GM12801 (cell line): Measurements from ENCODE around the gene ZNF771.

Experiments used
- CTCF ChIP-seq: IDR thresholded peaks from one replicate; pipeline ENCODE4 v1.5.1; 2011; ENCODE audit warnings: control low read depth; ENCODE audit not compliant: insufficient read length; ENCODE audit errors: extremely low read depth

The ZNF771 gene

GRCh38 chr16:30459456-30459855 is 52.0 kb downstream of the ZNF771 start:
- no peak for TF ChIP-seq CTCF

GRCh38 chr16:30464078-30464477 is 56.7 kb downstream of the ZNF771 start:
- no peak for TF ChIP-seq CTCF
